Measurements from ENCODE around the gene SMAD6.

GRCh38 chr15:66719471-66719870 lies 17.4 kb downstream of the SMAD6 start:
- TF ChIP-seq, protein P1, sequence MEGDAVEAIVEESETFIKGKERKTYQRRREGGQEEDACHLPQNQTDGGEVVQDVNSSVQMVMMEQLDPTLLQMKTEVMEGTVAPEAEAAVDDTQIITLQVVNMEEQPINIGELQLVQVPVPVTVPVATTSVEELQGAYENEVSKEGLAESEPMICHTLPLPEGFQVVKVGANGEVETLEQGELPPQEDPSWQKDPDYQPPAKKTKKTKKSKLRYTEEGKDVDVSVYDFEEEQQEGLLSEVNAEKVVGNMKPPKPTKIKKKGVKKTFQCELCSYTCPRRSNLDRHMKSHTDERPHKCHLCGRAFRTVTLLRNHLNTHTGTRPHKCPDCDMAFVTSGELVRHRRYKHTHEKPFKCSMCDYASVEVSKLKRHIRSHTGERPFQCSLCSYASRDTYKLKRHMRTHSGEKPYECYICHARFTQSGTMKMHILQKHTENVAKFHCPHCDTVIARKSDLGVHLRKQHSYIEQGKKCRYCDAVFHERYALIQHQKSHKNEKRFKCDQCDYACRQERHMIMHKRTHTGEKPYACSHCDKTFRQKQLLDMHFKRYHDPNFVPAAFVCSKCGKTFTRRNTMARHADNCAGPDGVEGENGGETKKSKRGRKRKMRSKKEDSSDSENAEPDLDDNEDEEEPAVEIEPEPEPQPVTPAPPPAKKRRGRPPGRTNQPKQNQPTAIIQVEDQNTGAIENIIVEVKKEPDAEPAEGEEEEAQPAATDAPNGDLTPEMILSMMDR (IDR thresholded peaks at IDR 0.05; ENCODE audit: poor library complexity, severe bottlenecking): no peak
- TF ChIP-seq POLR2AphosphoS5 (IDR thresholded peaks at IDR 0.05) (no peak), EZH2 (IDR thresholded peaks at IDR 0.05; ENCODE audit: borderline replicate concordance, insufficient read depth, low read length, poor library complexity, severe bottlenecking) (no peak), EP300 (conservative IDR thresholded peaks at IDR 0.05; ENCODE audit: poor library complexity, severe bottlenecking) (no peak), TAF1 (IDR thresholded peaks at IDR 0.05; ENCODE audit: low read depth) (no peak), MXI1 (conservative IDR thresholded peaks at IDR 0.05; ENCODE audit: poor library complexity, severe bottlenecking) (no peak), RAD21 (conservative IDR thresholded peaks at IDR 0.05) (no peak)
- TF ChIP-seq, protein P2, sequence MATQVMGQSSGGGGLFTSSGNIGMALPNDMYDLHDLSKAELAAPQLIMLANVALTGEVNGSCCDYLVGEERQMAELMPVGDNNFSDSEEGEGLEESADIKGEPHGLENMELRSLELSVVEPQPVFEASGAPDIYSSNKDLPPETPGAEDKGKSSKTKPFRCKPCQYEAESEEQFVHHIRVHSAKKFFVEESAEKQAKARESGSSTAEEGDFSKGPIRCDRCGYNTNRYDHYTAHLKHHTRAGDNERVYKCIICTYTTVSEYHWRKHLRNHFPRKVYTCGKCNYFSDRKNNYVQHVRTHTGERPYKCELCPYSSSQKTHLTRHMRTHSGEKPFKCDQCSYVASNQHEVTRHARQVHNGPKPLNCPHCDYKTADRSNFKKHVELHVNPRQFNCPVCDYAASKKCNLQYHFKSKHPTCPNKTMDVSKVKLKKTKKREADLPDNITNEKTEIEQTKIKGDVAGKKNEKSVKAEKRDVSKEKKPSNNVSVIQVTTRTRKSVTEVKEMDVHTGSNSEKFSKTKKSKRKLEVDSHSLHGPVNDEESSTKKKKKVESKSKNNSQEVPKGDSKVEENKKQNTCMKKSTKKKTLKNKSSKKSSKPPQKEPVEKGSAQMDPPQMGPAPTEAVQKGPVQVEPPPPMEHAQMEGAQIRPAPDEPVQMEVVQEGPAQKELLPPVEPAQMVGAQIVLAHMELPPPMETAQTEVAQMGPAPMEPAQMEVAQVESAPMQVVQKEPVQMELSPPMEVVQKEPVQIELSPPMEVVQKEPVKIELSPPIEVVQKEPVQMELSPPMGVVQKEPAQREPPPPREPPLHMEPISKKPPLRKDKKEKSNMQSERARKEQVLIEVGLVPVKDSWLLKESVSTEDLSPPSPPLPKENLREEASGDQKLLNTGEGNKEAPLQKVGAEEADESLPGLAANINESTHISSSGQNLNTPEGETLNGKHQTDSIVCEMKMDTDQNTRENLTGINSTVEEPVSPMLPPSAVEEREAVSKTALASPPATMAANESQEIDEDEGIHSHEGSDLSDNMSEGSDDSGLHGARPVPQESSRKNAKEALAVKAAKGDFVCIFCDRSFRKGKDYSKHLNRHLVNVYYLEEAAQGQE (IDR thresholded peaks at IDR 0.05; ENCODE audit: borderline replicate concordance): no peak

All from neural cell (in vitro differentiated cells).